Stimulated activated CD4-positive, alpha-beta T cell treated with anti-CD3 and anti-CD28 coated beads, Interleukin-1b, Interleukin-23, amount 100 ng/mL, for 48 hours (primary cell): Measurements from ENCODE around the gene FLT3LG.
A peak's percentile ranks its signal among the peaks of the same experiment; 100 is the strongest.

Experiments used
- DNase-seq: peaks from one replicate; pipeline ENCODE4 v3.0.0-alpha.2; 2020

Gene FLT3LG

DNA sequence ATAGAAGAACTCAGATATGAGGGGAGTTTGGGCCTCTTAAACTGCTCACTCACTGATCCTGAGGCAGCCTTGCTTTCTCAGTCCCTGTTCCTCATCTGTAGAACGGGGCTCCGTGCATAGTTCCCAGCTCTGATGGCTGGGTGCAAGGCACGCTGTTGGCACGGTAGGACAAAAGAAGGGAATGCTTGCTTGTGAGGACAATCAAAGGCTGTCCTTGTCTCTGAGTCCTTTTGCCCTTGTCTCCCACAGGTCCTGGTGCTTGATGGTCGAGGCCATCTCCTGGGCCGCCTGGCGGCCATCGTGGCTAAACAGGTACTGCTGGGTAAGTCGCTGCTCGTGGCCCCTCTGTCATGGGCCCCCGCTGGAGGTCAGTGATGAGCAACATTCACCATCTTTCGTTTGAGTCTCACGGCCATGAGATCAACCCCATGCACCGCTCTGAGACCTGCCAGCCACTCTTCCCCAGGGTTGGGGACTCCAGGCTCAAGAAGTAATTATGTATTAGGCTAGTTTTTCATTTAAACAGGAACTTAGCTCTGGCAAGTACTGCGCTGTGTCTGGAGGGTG, 15.7 kb downstream of the FLT3LG start:
- DNase-seq: peak; percentile 37

DNA sequence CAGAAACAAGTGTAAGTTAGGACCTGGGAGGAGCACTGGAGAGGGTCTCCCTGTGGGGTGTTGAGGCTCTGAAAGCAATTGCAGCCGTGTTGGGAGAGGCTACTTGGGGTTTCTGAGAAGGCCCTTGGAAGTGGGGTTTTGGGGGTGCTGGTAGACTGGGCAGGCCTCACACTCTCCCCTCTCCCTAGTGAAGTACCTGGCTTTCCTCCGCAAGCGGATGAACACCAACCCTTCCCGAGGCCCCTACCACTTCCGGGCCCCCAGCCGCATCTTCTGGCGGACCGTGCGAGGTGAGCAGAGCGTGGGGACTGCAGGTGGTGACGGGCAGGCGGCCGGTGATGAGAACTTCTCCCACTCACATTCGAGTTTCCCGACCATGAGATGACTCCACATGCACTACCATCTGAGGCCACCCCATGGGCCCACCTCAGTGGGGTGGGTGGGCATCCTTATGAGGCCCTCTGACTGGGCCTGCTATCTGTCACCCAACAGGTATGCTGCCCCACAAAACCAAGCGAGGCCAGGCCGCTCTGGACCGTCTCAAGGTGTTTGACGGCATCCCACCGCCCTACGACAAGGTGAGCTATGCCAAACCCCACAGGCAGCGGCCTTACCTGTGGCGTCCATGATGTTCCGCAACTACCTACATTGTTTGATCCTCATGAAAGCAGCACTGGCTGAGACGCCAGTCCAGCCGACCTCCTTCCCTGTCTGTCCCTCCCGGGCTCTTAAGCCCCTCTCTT, 16.4 kb downstream of the FLT3LG start:
- no peak for DNase-seq

DNA sequence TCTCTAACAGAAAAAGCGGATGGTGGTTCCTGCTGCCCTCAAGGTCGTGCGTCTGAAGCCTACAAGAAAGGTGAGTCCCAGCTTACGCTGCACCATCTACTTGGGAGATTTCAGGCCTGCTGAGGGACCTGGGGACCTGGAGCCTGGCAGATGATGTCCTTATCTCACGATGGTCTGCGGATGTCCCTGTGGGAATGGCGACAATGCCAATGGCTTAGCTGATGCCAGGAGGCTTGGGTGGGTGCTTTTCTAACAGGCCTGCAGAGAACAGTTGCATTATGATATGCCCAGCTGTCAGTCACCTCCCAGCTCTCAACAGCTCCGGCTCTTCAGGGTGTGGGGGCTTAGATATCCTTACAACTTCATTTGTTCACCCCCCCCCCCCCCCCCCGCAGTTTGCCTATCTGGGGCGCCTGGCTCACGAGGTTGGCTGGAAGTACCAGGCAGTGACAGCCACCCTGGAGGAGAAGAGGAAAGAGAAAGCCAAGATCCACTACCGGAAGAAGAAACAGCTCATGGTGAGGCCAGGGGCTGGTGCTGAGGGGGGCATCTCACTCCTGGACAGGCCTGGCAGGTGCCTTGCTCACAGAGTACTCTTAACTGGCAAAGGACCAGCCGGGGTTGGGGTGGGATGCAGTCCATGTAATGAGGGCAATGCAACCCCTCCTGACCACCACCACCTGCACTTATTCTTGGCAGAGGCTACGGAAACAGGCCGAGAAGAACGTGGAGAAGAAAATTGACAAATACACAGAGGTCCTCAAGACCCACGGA, 17.2 kb downstream of the FLT3LG start:
- no peak for DNase-seq

DNA sequence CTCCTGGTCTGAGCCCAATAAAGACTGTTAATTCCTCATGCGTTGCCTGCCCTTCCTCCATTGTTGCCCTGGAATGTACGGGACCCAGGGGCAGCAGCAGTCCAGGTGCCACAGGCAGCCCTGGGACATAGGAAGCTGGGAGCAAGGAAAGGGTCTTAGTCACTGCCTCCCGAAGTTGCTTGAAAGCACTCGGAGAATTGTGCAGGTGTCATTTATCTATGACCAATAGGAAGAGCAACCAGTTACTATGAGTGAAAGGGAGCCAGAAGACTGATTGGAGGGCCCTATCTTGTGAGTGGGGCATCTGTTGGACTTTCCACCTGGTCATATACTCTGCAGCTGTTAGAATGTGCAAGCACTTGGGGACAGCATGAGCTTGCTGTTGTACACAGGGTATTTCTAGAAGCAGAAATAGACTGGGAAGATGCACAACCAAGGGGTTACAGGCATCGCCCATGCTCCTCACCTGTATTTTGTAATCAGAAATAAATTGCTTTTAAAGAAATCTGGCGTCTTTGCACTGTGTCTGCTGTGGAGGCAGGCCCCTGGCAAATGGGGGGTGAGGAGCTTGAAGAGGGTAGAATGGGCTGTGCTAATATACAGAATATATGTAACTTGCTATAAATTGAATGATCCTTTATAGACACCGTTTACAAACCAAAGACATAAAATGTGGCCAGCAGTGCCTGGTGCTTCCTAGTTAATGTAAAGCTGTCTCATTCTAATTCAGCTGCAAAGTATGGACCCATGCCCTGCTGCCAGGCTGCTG, 18.0 kb downstream of the FLT3LG start:
- no peak for DNase-seq

DNA sequence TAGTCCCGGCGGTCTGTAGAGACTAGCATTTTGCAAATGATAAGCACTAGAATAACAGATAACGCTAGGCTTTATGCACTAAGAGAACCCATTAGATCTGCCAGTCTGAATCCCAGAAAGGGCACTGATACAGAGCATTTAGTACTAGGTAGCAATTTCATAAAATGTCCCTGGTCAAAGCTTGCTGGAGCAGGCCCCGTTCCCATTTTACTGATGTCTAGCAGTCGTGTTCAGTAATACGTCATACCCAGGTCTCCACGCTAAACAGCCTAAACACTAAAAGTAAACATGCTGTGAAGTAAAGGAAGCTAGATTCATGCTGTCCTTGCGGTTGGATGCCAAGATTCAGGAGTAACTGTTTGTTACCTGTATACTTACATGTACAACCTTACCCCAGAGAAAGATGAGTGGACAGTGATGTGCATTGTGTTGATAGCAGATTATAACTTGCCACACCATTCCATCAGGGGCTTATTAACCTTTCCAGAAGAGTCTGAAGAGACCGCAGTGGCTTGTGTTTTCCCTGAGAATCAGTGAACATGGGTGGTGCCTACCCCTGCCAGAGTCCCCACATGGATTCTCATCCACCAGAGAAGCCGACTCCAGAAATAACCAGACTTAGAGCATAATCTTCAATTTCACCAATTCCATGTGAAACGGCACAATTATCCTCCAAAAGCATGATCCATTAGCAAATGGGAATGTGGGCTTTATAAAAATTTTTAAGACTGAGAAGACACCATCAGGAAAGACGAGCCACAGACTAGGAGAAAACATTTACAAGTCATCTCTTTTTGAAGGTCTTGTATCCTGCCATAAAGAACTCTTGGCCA, 18.8 kb downstream of the FLT3LG start:
- no peak for DNase-seq

DNA sequence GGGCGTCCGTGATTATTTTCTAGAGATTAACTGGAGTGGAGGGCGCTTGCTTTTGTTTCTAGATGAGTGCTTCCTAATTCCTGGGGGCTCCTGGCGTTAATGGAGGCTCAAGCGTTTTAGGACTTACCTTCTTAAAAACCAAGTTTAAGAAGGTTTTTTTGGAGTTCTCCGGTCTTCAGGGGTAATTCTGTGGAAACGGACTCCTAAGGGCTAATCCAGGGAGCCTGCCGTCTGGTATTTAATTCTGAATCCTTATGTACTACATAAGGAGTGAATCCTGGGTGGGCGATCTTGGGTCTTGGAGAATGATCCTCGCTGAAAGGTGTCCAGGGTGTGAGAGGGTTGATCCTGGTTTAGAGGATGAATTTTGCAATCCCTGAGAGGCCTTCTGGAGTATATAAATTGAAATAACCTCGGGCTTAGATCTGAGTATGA, 22.6 kb downstream of the FLT3LG start:
- no peak for DNase-seq

DNA sequence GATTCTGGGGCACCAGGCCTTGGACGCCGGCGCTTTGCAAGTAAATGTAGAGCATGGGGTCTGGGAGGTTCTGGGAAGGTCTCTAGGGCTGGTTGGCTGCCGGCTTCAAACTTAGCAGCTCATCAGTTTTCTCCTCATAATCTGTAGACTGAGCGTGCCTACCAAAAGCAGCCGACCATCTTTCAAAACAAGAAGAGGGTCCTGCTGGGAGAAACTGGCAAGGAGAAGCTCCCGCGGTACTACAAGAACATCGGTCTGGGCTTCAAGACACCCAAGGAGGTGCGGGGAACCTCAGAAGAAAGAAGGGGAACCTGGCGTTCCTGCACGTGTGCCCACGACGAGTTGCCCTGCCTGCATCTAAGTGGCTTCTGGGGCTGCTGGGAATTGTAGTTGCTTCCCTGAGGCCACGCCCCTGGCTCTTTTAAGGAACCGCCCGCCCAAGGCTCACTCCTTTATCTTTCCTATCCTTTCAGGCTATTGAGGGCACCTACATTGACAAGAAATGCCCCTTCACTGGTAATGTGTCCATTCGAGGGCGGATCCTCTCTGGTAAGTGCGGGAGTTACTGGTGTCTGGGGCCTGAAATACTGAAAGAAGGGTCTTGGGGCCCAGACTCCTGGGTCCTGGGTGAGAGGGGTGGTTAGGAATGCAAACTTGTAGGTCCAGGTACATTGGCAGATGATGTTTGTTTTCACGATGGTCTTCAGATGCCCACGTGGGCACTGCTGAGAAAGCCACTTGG, 23.2 kb downstream of the FLT3LG start:
- peak; percentile 77 for DNase-seq

DNA sequence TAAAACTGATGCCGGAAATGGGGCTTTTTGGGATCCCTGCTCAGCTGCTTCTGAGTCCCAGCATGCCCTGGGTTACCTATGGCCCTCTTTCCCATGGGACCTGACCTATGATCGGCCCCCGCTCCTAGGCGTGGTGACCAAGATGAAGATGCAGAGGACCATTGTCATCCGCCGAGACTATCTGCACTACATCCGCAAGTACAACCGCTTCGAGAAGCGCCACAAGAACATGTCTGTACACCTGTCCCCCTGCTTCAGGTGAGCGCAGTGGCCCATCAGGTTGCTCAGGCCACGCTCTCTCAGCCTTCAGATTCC, 23.7 kb downstream of the FLT3LG start:
- no peak for DNase-seq

DNA sequence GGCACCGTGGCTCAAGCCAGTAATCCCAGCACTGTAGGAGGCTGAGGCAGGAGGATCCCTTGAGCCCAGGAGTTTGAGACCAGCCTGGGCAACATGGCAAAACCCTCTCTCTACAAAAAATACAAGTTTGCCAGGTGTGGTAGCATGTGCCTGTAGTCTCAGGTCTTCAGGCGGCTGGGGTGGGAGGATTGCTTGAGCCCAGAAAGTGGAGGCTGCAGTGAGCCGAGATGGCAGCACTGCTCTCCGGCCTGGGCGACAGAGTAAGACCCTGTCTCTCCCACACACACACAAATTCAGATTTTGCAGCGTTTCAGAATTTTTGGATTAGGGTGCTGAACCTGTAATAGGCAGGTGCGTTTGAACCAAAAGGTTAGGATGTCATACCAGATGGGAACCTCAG, 24.5 kb downstream of the FLT3LG start:
- no peak for DNase-seq

DNA sequence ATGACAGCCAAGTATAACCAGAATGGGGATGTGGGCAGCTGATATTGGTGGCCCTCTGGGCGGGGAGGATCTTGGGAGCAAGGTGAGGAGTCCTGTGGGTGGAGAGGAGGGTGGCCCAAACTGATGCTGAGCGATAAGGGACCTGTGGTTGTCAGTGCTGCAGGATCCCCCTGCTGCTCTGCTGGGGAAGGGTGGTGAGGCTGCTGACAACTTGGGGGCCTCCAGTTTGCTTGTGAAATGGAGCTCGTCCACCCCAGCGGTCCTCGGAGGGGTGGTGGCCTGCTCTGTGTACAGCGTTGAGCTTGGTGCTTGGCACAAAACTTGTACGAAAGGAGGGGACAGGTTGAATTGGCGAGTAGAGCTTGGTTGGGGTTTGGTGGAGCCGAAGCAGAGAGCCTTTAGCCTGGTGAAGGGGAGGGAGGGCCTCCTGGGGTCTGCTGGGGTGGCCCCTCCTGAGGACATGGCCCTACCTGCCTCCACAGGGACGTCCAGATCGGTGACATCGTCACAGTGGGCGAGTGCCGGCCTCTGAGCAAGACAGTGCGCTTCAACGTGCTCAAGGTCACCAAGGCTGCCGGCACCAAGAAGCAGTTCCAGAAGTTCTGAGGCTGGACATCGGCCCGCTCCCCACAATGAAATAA, 25.1 kb downstream of the FLT3LG start:
- no peak for DNase-seq

DNA sequence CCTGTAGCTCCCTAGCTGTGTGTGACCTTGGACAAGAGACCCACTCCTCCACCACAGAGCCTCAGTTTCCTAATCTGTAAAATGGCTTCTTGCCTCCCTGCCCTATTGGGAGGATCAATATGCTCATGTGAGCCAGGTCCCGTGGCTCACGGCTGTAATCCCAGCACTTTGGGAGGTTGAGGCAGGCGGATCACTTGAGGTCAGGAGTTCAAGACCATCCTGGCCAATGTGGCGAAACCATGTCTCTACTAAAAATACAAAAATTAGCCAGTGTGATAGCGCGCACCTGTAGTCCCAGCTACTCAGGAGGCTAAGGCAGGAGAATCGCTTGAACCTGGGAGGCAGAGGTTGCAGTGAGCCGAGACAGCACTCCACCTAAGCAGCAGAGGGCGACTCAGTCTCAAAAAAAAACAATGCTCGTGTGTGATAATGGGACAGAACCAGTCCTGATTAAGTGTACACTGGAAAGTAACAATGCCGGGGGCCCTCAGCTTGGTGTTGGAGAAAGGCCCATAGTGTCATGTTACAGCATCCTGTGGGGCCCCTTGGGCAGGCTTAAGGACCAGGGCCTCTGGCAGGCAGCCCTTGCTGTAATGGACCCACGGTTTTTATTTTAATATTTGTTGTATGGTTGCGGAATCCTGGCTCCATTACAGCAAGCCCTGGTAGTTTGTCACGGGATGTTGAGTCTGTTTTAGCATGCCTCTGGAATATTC, 29.0 kb downstream of the FLT3LG start:
- peak; percentile 41 for DNase-seq

DNA sequence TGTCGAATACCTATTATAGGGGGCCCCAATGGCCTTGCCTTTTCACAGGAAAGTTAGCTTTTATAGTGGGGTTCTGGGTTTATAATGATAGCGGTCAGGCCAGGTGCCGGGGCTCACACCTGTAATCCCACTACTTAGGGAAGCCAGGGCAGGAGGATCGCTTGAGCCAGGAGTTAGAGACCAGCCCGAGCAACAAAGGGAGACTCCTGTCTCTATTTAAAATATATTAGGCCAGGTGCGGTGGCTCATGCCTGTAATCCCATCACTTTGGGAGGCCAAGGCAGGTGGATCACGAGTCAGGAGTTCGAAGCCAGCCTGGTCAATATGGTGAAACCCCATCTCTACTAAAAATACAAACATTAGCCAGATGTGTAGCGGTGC, 29.6 kb downstream of the FLT3LG start:
- no peak for DNase-seq

DNA sequence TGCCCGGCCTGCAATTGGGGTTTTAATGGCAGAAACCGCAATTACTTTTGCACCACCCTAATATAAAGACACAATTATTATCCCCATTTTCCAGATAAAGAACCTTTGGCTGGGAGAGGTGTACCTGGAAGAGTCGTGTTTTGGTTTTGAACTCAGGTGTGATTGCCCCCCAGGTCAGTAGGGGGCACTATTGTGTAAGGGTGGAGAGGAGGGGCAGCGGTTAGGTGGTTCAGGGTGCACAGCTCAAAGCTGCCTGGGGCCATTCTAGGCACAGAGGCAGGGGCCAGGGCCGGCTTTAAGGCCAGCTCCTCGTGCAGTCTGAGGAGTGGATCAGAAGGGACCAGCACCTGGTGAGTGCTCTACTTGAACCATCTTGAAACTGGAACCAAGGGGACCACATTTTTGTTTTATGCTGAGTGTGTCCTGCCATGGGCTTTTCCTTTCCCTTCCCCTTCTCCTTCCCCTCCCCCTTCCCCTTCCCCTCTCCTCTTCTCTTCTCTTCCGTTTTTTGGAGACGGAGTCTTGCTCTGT, 32.6 kb downstream of the FLT3LG start:
- DNase-seq: peak; percentile 79

DNA sequence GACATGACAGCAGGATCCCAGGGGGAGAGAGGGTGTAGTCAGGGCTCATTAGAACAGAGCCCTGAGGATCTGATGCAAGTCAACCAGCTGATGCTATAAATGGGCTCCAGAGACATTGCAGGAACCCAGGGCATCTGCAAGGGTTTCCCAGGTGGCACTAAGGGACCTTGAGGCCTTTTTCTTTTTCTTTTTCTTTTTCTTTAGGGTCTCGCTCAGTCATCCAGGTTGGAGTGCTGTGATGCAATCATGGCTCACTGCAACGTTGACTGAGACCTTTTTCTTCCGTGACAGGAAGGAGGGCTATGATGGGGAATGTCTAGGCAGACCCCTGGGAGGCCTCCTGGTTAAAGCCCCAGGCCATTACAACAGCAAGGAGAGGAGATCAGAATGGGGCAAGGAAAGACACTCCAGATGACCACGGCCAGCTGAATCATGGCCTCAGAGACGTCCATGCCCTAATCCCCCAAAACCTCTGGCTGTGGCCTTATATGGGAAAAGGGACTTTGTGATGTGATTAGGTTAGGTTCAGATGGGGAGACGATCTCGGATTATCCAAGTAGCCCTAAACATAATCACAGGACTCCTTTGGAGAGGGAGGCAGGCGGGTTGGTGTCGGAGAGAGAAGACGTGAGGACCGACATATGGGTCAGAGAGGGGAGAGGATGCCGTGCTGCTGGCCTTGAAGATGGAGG, 33.9 kb downstream of the FLT3LG start:
- DNase-seq: no peak

DNA sequence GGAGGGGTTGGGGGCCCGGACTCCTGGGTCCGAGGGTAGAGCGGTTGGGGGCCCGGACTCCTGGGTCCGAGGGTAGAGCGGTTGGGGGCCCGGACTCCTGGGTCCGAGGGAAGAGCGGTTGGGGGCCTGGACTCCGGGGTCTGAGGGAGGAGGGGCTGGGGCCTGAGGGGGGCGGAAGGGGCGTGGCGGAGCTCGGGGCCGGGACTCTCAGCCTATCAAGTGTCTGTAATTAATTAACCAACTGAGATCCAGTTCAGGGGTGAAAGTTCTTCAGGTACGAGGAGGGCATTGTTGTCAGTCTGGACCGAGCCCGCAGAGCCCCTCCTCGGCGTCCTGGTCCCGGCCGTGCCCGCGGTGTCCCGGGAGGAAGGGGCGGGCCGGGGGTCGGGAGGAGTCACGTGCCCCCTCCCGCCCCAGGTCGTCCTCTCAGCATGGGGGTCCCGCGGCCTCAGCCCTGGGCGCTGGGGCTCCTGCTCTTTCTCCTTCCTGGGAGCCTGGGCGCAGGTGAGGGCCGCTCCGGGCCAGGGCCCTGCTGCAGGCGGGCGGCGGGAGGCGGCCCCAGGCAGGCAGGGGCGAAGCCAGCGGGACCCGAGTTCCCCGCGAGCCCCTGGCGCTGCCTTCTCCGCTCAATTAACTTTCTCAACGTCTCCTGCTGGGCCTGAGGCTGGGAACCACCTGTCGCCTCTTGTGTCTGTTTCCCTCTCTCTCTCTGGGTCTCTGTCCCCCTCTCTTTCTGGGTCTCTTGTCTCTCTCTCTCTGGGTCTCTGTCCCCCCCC, 39.1 kb downstream of the FLT3LG start:
- DNase-seq: no peak

DNA sequence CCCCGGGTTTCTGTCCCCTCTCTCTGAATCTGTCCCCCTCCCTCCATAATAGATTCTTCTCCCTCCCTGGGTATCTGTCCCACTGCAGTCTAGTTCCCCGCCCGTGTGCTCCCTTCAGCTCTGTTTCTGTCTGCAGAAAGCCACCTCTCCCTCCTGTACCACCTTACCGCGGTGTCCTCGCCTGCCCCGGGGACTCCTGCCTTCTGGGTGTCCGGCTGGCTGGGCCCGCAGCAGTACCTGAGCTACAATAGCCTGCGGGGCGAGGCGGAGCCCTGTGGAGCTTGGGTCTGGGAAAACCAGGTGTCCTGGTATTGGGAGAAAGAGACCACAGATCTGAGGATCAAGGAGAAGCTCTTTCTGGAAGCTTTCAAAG, 39.7 kb downstream of the FLT3LG start:
- no peak for DNase-seq

DNA sequence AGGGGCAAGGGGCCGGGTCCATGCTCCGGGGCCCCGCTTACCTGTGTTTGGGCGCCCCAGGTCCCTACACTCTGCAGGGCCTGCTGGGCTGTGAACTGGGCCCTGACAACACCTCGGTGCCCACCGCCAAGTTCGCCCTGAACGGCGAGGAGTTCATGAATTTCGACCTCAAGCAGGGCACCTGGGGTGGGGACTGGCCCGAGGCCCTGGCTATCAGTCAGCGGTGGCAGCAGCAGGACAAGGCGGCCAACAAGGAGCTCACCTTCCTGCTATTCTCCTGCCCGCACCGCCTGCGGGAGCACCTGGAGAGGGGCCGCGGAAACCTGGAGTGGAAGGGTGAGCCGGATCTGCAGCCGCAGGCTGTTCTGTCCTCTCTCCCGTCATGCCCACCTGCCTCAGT, 40.1 kb downstream of the FLT3LG start:
- DNase-seq: no peak

DNA sequence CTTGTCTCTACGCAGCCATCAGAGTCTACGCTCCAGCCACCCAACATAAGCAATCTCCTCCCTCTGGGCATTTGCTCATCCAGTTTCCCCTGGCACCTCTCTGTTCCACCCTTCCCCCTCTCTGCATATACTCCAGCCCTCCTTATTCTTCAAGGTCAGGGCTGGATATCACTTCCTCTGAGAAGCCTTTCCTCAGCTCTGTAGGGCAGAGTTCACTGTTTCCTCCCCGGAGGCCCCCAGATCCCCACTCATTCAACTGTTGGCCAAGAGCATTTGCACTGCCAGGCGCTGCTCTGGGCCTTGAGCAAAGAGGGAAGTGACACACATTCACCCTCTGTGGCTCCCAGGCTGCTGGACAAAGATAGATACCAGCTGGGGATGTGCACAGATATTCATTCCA, 41.8 kb downstream of the FLT3LG start:
- DNase-seq: no peak

DNA sequence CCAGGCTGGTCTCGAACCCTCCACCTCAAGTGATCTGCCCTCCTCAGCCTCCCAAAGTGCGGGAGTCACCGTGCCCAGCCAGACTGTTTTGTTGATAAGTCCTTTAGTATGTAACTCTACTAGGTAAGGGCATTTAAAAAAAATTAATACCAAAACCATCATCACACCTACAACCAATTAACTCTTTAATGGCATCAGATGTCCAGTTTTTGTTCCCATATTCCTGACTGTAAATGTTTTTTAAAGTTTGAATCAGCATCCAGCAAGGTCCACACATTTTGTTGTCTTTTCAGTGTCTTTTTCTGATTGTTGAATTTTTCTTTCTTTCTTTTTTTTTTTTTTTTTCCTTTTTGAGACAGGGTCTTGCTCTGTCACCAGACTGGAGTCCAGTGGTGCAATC, 44.0 kb downstream of the FLT3LG start:
- DNase-seq: no peak
